Fibroblast of villous mesenchyme (primary cell): Measurements from ENCODE around the gene SPINK5. TPM values are rescaled to one million over a fixed set of nuclear protein-coding genes. Genes with fewer than 3 reads are reported as not detected.
"Not testable (repeated sequence)": the region's sequence is repeated elsewhere in the genome, so short reads cannot be mapped to it uniquely, and the experiment has no call there.

Experiments
- DNase-seq: peaks from one replicate; pipeline ENCODE4 v3.0.0-alpha.2; 2010; ENCODE audit warnings: low read depth
- H3K4me3 ChIP-seq: 2 replicates; pipeline ENCODE4 v1.5.1; 2011; ENCODE audit warnings: low read depth, mild to moderate bottlenecking, low read length
- total RNA-seq: library from RNA; depleted of rRNA; stranded (reverse); fragments of >200 nt; gene quantifications from 2 replicates; pipeline ENCODE4 v1.2.3, GENCODE V29; 2012
- TF ChIP-seq, protein P1 (sequence below): IDR thresholded peaks from 2 replicates; pipeline ENCODE4 v1.5.1; 2012; ENCODE audit warnings: low read depth, mild to moderate bottlenecking, low read length; ENCODE audit not compliant: insufficient read depth

SPINK5 gene
- total RNA-seq, 1 donor, result not detected

DNA sequence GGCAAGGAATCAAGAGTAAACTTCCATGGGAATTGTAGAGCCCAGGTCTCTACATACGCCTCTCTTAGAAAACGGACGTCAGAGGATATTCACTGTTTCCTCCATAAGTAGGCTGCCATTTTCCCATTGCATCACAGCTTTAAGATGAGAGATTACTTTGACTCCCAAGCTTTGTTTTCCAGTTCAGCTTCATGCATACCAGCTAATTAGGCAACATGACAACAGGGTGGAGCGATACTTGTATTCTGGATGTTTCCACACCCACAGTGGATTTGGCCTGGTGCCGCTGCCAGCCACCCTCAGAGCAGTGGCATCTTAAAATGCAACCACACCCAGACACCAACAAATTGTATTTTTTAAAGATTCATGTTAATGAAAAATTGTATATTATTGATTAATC lies 20.9 kb upstream of the SPINK5 start:
- TF ChIP-seq, protein P1, sequence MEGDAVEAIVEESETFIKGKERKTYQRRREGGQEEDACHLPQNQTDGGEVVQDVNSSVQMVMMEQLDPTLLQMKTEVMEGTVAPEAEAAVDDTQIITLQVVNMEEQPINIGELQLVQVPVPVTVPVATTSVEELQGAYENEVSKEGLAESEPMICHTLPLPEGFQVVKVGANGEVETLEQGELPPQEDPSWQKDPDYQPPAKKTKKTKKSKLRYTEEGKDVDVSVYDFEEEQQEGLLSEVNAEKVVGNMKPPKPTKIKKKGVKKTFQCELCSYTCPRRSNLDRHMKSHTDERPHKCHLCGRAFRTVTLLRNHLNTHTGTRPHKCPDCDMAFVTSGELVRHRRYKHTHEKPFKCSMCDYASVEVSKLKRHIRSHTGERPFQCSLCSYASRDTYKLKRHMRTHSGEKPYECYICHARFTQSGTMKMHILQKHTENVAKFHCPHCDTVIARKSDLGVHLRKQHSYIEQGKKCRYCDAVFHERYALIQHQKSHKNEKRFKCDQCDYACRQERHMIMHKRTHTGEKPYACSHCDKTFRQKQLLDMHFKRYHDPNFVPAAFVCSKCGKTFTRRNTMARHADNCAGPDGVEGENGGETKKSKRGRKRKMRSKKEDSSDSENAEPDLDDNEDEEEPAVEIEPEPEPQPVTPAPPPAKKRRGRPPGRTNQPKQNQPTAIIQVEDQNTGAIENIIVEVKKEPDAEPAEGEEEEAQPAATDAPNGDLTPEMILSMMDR, result no peak

DNA sequence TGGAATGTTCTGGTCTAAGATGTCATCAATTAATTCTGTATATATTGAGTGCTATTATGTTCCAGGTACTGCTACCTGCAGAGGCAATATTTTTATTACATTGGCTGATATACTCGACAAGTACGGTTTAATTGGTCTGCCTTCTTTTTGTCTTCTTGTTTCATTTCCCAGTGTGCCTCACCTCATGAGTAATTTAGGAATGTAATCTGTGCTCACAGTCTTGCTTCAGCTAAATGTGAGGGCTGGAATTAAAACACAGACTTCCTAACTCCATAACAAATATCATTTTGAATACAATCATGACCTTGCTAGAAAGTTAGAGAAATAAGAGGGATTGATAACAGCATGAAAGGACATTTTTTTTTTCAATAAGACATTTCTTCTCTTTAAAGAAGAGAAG lies 20.1 kb upstream of the SPINK5 start:
- TF ChIP-seq, protein P1, result no peak
- no peak overlapping the region for H3K4me3 ChIP-seq
- DNase-seq, result no peak

More for the DNA sequence above, 20.9 kb upstream of the SPINK5 start:
- no peak overlapping the region for H3K4me3 ChIP-seq
- no peak for DNase-seq

DNA sequence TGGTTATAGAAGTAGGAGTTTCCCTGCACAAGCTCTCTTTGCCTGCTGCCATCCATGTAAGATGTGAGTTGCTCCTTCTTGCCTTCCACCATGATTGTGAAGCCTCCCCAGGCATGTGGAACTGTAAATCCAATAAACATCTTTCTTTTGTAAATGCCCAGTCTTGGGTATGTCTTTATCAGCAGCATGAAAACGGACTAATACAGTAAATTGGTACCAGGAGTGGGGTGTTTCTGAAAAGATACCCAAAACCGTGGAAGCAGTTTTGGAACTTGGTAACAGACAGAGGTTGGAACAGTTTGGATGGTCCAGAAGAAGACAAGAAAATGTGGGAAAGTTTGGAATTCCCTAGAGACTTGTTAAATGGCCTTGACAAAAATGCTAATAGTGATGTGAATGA lies 8.6 kb upstream of the SPINK5 start:
- not testable (repeated sequence) for DNase-seq, H3K4me3 ChIP-seq

DNA sequence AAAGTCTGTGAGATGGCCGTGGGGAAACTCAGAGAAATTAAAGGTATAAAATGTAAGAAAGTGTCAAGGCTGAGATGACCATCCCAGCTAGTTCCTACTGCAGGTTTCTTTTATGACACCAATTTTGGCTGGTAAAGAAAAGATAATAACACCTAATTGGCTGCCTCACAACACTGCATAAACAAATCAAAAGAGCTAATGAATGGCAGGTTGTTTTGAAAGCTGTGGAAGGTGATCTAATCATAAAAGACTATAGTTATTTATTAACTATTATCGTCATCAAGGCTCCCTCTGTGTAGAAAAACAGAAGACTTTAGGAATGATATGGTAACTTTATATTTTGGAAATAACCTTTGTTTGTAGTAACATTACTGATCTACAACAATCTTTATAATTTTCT lies 3.5 kb upstream of the SPINK5 start:
- TF ChIP-seq, protein P1, result no peak
- no peak overlapping the region for H3K4me3 ChIP-seq
- no peak for DNase-seq

DNA sequence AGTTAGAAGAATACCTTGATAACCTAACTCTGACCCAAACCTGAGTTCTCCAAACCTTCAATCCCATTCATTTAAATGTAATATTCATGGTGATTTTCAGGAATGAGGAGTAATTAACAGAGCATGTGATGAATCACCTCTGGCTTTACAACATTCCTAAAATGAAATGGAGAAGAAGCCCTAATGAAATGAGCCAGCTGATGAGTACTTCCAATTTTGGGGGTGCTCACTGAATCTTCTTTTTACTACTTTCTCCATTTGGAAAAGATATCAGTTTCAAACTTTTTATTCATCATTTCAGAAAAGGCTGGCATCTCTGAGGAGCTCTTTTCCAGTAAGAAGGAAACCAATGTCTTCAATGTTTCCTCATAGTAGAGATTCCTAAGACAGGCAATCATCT lies 2.9 kb upstream of the SPINK5 start:
- DNase-seq, result no peak
- TF ChIP-seq, protein P1, result no peak
- H3K4me3 ChIP-seq, result no peak overlapping the region

DNA sequence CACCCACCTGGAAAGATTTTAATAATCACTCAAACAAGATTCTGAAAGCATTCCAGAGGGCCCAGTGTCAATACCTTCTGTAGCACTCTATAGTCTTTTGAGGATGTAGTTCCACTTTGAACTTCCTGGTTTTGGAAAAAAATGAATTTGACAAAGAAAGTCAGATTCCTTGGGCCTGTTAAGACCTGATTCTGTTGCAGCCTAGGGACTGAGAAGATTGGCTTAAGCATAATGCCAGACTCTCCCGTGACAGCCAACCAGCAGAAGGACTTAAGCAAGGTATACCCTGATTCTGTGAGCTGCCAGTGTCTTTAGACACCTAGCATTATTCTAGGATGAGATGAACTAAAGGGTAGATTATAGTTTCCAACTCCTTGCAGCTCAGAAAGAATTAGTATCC lies 6.8 kb downstream of the SPINK5 start:
- TF ChIP-seq, protein P1, result no peak
- no peak for DNase-seq
- H3K4me3 ChIP-seq, result no peak overlapping the region

DNA sequence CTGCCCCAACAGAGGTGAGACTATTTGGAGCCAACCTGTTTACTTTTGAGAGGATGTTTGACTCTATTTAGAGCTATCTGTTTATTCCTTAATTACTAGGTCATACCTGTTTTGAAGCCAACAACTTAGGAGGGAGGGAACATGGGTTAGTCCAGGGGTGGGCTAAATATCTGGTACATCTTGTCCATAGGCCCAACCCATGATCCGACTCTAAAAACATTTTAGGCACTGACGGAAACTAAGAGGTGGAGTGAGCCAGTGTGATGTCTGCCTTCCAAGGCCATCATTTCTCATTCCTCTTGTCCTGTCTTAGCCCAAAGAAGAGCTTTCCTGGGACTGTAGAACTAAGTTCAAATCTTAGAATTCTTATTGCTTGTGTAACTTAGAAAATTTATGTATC lies 8.4 kb downstream of the SPINK5 start:
- TF ChIP-seq, protein P1, result no peak
- DNase-seq, result no peak
- no peak overlapping the region for H3K4me3 ChIP-seq
